D721Med (cell line): ENCODE measurements around the gene CAPZB.

Experiments
- DNase-seq: peaks from one replicate; pipeline ENCODE4 v3.0.0; 2011; ENCODE audit warnings: low spot score; ENCODE audit not compliant: insufficient read length
- FAIRE-seq: peaks from 2 replicates; lab custom pipeline; 2011; peaks lifted over from hg19 to GRCh38; lab: Jason Lieb, UNC
- TF ChIP-seq, protein P1 (sequence below): IDR thresholded peaks from 2 replicates; pipeline ENCODE4 v1.5.1; 2012; ENCODE audit warnings: mild to moderate bottlenecking, control low read depth; ENCODE audit not compliant: insufficient read depth; ENCODE audit errors: missing control alignments

CAPZB gene

GRCh38 chr1:19375631-19376400 lies 109.5 kb downstream of the CAPZB start:
- DNase-seq: no peak

DNA sequence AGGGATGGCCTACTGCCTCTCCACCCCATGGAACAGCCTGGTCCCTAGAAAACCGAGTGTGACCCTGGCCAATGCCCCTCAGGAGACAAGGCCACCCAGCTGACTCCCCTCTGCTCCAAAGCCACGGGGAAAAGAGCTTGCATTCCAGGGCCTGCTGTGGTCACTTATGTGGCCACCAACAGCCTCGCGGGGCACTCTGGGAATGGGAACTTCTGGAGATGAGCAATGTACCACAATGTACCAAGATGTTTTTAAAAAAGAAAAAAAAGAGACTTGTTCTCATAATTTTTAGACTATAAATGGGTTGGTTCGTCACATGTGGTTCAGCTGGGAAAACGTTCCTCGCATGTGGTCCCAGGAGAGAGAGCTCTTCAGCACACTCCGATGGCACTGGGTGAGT lies 110.4 kb downstream of the CAPZB start:
- FAIRE-seq (no peak), DNase-seq (no peak)
- TF ChIP-seq, protein P1, sequence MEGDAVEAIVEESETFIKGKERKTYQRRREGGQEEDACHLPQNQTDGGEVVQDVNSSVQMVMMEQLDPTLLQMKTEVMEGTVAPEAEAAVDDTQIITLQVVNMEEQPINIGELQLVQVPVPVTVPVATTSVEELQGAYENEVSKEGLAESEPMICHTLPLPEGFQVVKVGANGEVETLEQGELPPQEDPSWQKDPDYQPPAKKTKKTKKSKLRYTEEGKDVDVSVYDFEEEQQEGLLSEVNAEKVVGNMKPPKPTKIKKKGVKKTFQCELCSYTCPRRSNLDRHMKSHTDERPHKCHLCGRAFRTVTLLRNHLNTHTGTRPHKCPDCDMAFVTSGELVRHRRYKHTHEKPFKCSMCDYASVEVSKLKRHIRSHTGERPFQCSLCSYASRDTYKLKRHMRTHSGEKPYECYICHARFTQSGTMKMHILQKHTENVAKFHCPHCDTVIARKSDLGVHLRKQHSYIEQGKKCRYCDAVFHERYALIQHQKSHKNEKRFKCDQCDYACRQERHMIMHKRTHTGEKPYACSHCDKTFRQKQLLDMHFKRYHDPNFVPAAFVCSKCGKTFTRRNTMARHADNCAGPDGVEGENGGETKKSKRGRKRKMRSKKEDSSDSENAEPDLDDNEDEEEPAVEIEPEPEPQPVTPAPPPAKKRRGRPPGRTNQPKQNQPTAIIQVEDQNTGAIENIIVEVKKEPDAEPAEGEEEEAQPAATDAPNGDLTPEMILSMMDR: no peak

More at GRCh38 chr1:19375631-19376400, 109.5 kb downstream of the CAPZB start:
- TF ChIP-seq, protein P1: no peak
- no peak for FAIRE-seq

GRCh38 chr1:19374083-19374801 lies 111.1 kb downstream of the CAPZB start:
- no peak for FAIRE-seq
- TF ChIP-seq, protein P1: no peak
- no peak for DNase-seq

DNA sequence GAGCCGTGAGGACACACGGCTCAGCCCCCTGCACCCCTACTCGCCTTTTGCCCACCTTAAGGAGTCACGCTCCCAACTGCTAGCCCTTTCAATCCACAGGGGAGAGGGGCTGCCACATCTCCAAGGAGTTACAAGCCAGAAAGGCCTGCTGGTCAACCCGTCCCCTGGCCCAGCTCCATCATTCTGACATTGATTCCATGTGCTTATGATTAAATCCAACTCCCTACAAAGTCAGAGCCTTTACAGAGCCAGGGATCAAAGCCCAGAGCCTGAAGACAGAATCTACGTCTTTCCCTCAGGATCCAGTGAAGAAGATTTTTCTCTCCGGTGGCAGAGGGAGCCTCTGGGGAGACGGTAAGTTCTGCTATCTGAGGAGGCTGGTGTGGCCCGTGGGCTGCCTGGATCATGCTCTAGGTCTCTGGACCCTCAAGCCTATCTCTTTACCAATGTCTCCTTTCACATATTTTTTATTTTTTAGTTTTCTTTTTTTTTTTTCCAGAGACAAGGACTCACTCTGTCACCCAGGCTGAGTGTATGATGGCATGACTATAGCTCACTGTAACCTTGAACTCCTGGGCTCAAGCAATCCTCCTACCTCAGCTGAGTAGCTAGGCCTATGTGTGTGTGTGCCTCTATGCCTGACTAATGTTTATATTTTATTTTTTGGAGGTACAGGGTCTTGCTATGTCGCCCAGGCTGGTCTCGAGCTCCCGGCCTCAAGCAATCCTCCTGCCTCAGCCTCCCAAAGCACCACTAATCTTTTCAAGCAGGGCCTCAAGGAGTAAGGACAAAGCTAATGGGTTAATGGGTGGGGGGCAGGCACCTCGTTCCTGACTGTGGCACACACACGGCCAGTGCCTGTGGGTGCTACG lies 111.9 kb downstream of the CAPZB start:
- TF ChIP-seq, protein P1: no peak
- FAIRE-seq (no peak), DNase-seq (no peak)

DNA sequence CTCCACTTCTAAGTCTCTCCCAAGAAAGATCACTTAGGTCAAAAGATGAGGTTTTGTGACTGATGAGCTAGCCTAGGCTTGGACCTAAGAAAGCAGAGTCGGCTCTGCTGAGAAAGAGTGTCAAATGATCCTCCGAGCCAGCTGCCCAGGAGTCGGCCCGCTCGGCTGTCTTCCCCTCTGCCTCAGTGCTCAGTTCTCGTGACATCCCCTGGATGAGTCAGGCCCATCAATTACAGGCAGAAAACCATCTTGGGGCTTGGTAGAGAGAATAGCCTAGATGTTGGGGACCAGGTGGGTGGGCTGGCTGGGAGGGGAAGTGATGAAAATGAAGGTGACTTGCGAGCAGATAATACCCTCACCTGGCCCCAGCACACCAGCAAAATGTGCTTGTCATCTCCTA lies 112.7 kb downstream of the CAPZB start:
- FAIRE-seq (no peak), DNase-seq (no peak)
- TF ChIP-seq, protein P1: no peak

DNA sequence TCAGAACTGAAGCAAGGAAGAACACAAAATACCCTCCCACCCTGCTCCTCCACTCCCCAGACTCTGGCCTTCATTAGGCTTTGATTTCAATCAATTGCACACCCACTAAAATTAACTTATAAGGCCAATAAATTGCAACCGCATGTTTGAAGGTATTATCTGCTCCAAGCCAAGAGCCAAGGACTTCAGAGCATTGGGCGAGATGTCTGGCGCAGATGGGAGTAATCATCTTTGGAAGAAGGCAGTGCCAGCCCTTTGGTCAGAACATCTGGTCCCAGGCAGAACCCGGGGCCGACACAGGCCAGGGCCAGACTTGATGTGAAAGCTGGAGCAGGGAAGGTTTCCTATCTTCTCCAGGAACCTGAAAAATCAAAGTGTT lies 113.2 kb downstream of the CAPZB start:
- no peak for FAIRE-seq
- TF ChIP-seq, protein P1: no peak
- no peak for DNase-seq
